Endothelial cell of umbilical vein (primary cell): ENCODE measurements around the gene RAD51B. TPM values are rescaled to one million over a fixed set of nuclear protein-coding genes. Genes with fewer than 3 reads are reported as not detected.

ENCODE experiments used
- BruUV-seq: library from RNA; stranded (reverse); fragments of 400-500 nt; replicated peaks from 2 replicates; lab custom pipeline; 2021; lab: Mats Ljungman, UMichigan
- CTCF ChIA-PET: fragments of 300-600, 350-600 bp; sonication (Branson Sonifier 250); formaldehyde crosslinking; loops from one replicate; lab custom pipeline; 2021; ENCODE audit warnings: antibody characterized with exemption, inconsistent platforms; lab: Charles Lee
- POLR2A ChIA-PET: fragments of 300-600, 350-600 bp; sonication (Branson Sonifier 250); formaldehyde crosslinking; loops from one replicate; lab custom pipeline; 2021; ENCODE audit warnings: antibody characterized with exemption, inconsistent platforms; lab: Charles Lee
- DNase-seq: peaks from one replicate; pipeline ENCODE4 v3.0.0-alpha.2; 2011; ENCODE audit warnings: low read depth, low spot score
- FAIRE-seq: peaks from 2 replicates; lab custom pipeline; 2011; peaks lifted over from hg19 to GRCh38; lab: Jason Lieb, UNC
- H2AFZ ChIP-seq: 2 replicates; pipeline ENCODE4 v1.6.0; 2012; ENCODE audit warnings: low read depth, low read length, control low read depth, inconsistent platforms
- H3K27ac ChIP-seq: 2 replicates; pipeline ENCODE4 v1.5.1; 2011; ENCODE audit warnings: low read depth, mild to moderate bottlenecking, control low read depth, low read length, moderate library complexity; ENCODE audit not compliant: insufficient read depth
- H3K27me3 ChIP-seq, 2 experiments: 2 replicates each; pipeline versions ENCODE4 v1.6.0 to v1.6.1; 2011; ENCODE audit warnings: low read length in 2 of 2, mixed read lengths in 1 of 2; ENCODE audit not compliant: control insufficient read depth in 2 of 2, insufficient read depth in 2 of 2
- H3K36me3 ChIP-seq, 2 experiments: 2 replicates in 1 of 2; 3 replicates in 1 of 2; pipeline ENCODE4 v1.5.1; 2011; ENCODE audit warnings: low read length in 2 of 2, mild to moderate bottlenecking in 1 of 2, moderate library complexity in 1 of 2; ENCODE audit not compliant: control insufficient read depth in 2 of 2, insufficient read depth in 2 of 2; ENCODE audit errors: extremely low read depth in 1 of 2
- H3K4me1 ChIP-seq: 3 replicates; pipeline ENCODE4 v1.5.1; 2011; ENCODE audit warnings: mild to moderate bottlenecking, low read length; ENCODE audit not compliant: control insufficient read depth, insufficient read depth; ENCODE audit errors: extremely low read depth
- H3K4me2 ChIP-seq: 2 replicates; pipeline ENCODE4 v1.6.1; 2011; ENCODE audit warnings: low read length, control low read depth, mixed read lengths; ENCODE audit not compliant: insufficient read depth
- H3K4me3 ChIP-seq, 3 experiments: fragments of 200-600 bp in 1 of 3; sonication (generic), shearing (Covaris generic) in 1 of 3; replicated peaks in 1 of 3; 2 replicates each; pipeline ENCODE4 v1.5.1; 2011 to 2016; ENCODE audit warnings: control low read depth in 3 of 3, low read length in 3 of 3, mild to moderate bottlenecking in 2 of 3, inconsistent platforms in 1 of 3, low read depth in 1 of 3, moderate library complexity in 1 of 3; ENCODE audit not compliant: insufficient read depth in 1 of 3
- H3K79me2 ChIP-seq: 2 replicates; pipeline ENCODE4 v1.6.0; 2012; ENCODE audit warnings: low read length, inconsistent platforms; ENCODE audit not compliant: control insufficient read depth, insufficient read depth
- H3K9ac ChIP-seq: replicated peaks from 2 replicates; pipeline ENCODE3; 2011; ENCODE audit warnings: low read length, control low read depth; ENCODE audit not compliant: insufficient read depth; ENCODE audit errors: extremely low read depth
- H3K9me1 ChIP-seq: replicated peaks from 3 replicates; pipeline ENCODE4 v1.6.0; 2011; ENCODE audit warnings: mild to moderate bottlenecking, low read length; ENCODE audit not compliant: control insufficient read depth, insufficient read depth; ENCODE audit errors: extremely low read depth
- H3K9me3 ChIP-seq: replicated peaks from 2 replicates; pipeline ENCODE4 v1.5.1; 2012; ENCODE audit warnings: low read length, inconsistent platforms; ENCODE audit not compliant: control insufficient read depth, insufficient read depth
- H4K20me1 ChIP-seq: replicated peaks from 2 replicates; pipeline ENCODE3; 2011; ENCODE audit warnings: mild to moderate bottlenecking, low read length; ENCODE audit not compliant: control insufficient read depth, insufficient read depth; ENCODE audit errors: extremely low read depth
- EZH2 ChIP-seq: IDR thresholded peaks from 2 replicates; pipeline ENCODE4 v1.6.1; 2012; ENCODE audit warnings: borderline replicate concordance, low read depth, mild to moderate bottlenecking, moderate library complexity, low read length, inconsistent platforms; ENCODE audit not compliant: severe bottlenecking
- FOS ChIP-seq: IDR thresholded peaks from 2 replicates; pipeline ENCODE4 v1.6.1; 2011; ENCODE audit warnings: mild to moderate bottlenecking, low read length, moderate library complexity, borderline replicate concordance; ENCODE audit not compliant: insufficient read depth
- GATA2 ChIP-seq: IDR thresholded peaks from 2 replicates; pipeline ENCODE4 v1.7.0; 2011; ENCODE audit warnings: low read depth, mild to moderate bottlenecking, moderate library complexity, mixed read lengths, low read length; ENCODE audit not compliant: insufficient read length, insufficient read depth
- JUN ChIP-seq: IDR thresholded peaks from 2 replicates; pipeline ENCODE4 v1.6.1; 2011; ENCODE audit warnings: borderline replicate concordance, low read depth; ENCODE audit not compliant: insufficient read length, insufficient read depth
- MYC ChIP-seq: IDR thresholded peaks from one replicate; pipeline ENCODE4 v1.6.1; 2011; ENCODE audit warnings: mild to moderate bottlenecking, low read depth, low read length
- POLR2A ChIP-seq: IDR thresholded peaks from 2 replicates; pipeline ENCODE4 v1.6.1; 2012; ENCODE audit warnings: low read depth, mild to moderate bottlenecking, control low read depth, low read length
- POLR2AphosphoS5 ChIP-seq: IDR thresholded peaks from 2 replicates; pipeline ENCODE4 v1.6.1; 2012; ENCODE audit warnings: low read depth, mild to moderate bottlenecking, control low read depth, low read length, moderate library complexity; ENCODE audit not compliant: insufficient read depth
- dilution Hi-C: fragments of 300-500 bp; cut with MboI; formaldehyde crosslinking; loops from one replicate; pipeline ENCODE4 v1.15.0; 2019; ENCODE audit warnings: low sequenced_read_pairs; ENCODE audit not compliant: extremely low pct_ligation_motif_present
- intact Hi-C: fragments of 100-400 bp; cut with micrococcal nuclease; formaldehyde crosslinking; loops from one replicate; pipeline ENCODE4 v1.10.0; 2022
- polyA plus RNA-seq, 4 experiments: library from polyadenylated mRNA; depleted of rRNA in 3 of 4; stranded (reverse) in 3 of 4; unstranded in 1 of 4; fragments of >200 nt; gene quantifications; 2 replicates each; pipeline versions ENCODE4 v1.2.1 to v1.2.3, GENCODE V29; 2011 to 2012; ENCODE audit warnings: missing spikeins in 1 of 4
- total RNA-seq: library from RNA; stranded (reverse); gene quantifications from 2 replicates; pipeline ENCODE4 v1.2.3, GENCODE V29; 2021
- TF ChIP-seq, protein P1 (sequence below), 2 donors: IDR thresholded peaks; 1 replicate in 1 of 2; 2 replicates in 1 of 2; pipeline ENCODE4 v1.5.1; 2011; ENCODE audit warnings: low read length in 2 of 2, mild to moderate bottlenecking in 2 of 2, moderate library complexity in 2 of 2, control low read depth in 1 of 2, inconsistent platforms in 1 of 2, low read depth in 1 of 2; ENCODE audit not compliant: insufficient read depth in 1 of 2; ENCODE audit errors: extremely low read depth in 1 of 2
- TF ChIP-seq, protein P2 (sequence below): IDR thresholded peaks from 2 replicates; pipeline ENCODE4 v1.6.1; 2011; ENCODE audit not compliant: insufficient read depth, insufficient read length

Gene RAD51B
- total and polyA plus RNA-seq, 2 donors (not counting 3 experiments of a cell fraction or from before 2014, with no cell fraction given), result 3.9 to 19.0 TPM

DNA sequence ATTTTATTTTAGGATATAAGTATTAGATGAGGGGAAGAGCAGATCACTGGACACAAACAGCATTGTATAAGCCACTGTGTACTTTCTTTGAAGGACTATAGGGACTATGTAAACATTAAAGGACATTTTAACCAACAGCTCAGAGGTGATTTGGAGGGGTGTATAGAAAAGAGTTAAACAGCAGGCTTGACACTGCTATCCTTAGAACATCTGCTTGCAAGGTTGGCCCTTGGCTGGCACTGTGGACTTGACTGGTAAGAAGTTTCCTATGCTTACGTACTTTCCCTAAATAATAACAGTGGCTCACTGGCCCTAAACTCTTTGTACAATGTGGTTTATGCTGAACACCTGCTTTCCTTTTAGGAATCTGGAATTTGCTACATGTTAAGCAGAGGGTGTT, 31.9 kb upstream of the RAD51B start:
- Histone ChIP-seq H3K9me1 (no peaks in the 10 kb centered on the region), H3K4me1 (peaks cover 10% of the 10 kb centered on the region), H2AFZ (no peak overlapping the region), H3K4me3 (no peak overlapping the region), H3K27me3 (no peaks in the 10 kb centered on the region), H3K79me2 (no peaks in the 10 kb centered on the region), H3K36me3 (peaks cover 20 to 38% of the 10 kb centered on the region in 2 experiments), H3K9me3 (no peaks in the 10 kb centered on the region), H4K20me1 (no peaks in the 10 kb centered on the region), H3K27ac (no peak overlapping the region), H3K9ac (no peak overlapping the region), H3K4me2 (no peak overlapping the region)
- dilution Hi-C loops (no loop called here), intact Hi-C loops (no loop called here)
- CTCF ChIA-PET, result no interaction called here
- FAIRE-seq, result no peak
- TF ChIP-seq MYC (no peak), EZH2 (no peak), POLR2AphosphoS5 (no peak), POLR2A (no peak), GATA2 (no peak), JUN (no peak), FOS (no peak)
- TF ChIP-seq, protein P1, sequence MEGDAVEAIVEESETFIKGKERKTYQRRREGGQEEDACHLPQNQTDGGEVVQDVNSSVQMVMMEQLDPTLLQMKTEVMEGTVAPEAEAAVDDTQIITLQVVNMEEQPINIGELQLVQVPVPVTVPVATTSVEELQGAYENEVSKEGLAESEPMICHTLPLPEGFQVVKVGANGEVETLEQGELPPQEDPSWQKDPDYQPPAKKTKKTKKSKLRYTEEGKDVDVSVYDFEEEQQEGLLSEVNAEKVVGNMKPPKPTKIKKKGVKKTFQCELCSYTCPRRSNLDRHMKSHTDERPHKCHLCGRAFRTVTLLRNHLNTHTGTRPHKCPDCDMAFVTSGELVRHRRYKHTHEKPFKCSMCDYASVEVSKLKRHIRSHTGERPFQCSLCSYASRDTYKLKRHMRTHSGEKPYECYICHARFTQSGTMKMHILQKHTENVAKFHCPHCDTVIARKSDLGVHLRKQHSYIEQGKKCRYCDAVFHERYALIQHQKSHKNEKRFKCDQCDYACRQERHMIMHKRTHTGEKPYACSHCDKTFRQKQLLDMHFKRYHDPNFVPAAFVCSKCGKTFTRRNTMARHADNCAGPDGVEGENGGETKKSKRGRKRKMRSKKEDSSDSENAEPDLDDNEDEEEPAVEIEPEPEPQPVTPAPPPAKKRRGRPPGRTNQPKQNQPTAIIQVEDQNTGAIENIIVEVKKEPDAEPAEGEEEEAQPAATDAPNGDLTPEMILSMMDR (IDR thresholded peaks at IDR 0.05; ENCODE audit: extremely low read depth in 1 of 2, insufficient read depth in 1 of 2, low read depth in 1 of 2, low read length in 2 of 2), result no peak
- TF ChIP-seq, protein P2, sequence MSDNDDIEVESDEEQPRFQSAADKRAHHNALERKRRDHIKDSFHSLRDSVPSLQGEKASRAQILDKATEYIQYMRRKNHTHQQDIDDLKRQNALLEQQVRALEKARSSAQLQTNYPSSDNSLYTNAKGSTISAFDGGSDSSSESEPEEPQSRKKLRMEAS, result no peak
- no TSS peak for BruUV-seq
- POLR2A ChIA-PET, result no interaction called here
- no peak for DNase-seq
